CD4-positive, alpha-beta T cell treated with Interleukin-21 for 1 hour (primary cell): ENCODE data around the gene ADAM15.

Experiments used
- DNase-seq: peaks from one replicate; pipeline ENCODE4 v3.0.0-alpha.2; 2020

The ADAM15 gene

GRCh38 chr1:155012026-155012546 is 39.0 kb upstream of the ADAM15 start:
- DNase-seq, result peak; percentile 49

- DNase-seq, result no peak
Observed at GRCh38 chr1:155012776-155013602, 38.1 kb upstream of the ADAM15 start.

DNA sequence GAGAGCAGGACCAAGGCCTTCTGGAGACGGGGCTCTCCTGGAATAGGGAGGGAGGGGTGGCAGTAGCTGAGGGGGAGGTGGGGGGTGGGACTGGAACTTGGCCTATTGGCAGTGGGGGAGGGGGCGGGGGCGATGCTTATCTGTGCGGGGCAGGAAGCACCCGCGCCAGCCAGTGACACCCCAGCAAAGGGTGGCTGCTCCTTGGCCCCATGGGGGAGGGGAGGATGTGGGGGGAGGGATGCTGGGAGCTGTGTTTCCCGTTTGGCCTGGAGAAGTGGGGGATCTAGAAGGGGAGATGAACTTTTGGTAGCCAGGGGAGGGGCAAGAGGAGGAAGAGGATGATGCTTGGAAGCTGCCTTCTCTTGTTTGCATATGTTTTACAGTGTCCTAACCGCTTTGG is 37.5 kb upstream of the ADAM15 start:
- peak; percentile 52 for DNase-seq

GRCh38 chr1:155014709-155015508 is 36.2 kb upstream of the ADAM15 start:
- no peak for DNase-seq

- no peak for DNase-seq
Observed at GRCh38 chr1:155015527-155016230, 35.4 kb upstream of the ADAM15 start.

DNA sequence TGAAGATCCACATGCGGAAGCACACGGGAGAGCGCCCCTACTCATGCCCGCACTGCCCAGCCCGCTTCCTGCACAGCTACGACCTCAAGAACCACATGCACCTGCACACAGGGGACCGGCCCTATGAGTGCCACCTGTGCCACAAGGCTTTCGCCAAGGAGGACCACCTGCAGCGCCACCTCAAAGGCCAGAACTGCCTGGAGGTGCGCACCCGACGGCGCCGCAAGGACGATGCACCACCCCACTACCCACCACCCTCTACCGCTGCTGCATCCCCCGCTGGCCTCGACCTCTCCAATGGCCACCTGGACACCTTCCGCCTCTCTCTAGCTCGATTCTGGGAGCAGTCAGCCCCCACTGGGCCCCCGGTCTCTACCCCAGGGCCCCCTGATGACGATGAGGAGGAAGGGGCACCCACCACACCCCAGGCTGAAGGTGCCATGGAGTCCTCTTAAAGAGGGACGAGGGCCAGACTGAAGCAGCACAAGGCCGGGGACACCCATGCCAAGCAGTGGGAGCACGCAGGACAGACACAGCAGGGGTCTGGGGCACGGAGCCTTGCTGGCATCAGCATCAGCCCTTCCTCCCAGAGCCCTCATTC is 34.8 kb upstream of the ADAM15 start:
- DNase-seq, result no peak

DNA sequence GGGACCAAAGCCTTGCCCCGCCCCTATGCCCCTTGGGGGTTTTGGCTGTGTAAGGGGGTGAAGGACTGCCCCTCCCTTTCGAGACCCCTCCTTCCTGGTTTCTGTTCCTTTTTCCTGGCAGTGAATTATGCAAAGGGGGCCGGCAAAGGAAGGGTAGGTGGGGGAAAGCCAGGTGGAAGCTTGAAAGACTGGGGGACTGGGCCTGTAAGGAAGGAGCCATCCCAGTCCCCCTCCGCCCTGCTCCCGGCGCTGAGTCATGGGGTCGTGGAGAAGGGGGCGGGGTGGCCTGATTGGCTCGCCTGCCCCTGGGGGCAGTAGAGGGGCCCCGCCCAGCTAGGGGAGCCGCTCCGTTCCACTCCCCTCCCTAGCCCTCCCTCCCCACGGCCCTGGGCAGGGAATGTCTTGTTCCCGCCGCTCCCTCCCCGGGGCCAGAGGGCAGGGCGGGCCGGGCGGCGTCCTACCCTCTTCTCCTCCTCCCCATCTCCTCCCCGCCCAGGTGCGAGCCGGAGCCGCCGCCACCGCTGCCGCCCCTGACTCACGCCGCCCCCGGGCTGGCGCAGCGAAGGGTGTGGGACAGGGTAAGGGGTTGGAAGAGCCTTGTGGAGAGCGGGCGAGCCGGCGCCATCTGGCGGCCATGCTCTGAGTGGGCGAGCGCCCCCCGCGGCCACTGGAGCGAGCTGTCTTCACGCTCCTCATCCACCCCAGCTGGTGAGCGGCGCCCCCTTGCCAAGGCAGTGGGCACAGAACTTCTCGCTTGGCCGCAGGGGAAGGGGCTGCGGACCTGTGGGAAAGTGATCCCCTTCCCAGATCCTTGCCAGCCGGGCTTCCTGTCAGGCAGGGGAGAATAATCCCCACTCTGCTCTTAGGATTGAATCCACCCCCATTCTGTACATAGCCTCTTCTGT is 33.8 kb upstream of the ADAM15 start:
- peak; percentile 89 for DNase-seq

DNA sequence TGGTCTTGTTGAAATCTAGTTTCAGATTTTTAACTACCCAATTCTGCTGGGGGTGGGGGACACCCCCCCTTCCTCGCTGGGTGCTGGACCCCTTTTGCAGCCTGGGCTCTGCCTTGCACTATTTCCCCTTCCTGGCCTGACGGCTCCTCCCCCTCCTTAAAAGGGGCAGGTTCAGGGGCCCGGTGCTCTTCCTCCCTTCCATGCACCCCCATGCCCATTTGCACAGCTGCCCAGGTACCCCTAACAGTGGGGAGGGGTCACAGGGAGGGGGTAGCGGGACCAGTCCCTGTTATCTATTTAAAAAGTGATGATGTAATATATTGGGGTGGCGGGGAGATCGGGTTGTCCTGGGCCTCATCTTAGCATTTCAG is 33.2 kb upstream of the ADAM15 start:
- no peak for DNase-seq

DNA sequence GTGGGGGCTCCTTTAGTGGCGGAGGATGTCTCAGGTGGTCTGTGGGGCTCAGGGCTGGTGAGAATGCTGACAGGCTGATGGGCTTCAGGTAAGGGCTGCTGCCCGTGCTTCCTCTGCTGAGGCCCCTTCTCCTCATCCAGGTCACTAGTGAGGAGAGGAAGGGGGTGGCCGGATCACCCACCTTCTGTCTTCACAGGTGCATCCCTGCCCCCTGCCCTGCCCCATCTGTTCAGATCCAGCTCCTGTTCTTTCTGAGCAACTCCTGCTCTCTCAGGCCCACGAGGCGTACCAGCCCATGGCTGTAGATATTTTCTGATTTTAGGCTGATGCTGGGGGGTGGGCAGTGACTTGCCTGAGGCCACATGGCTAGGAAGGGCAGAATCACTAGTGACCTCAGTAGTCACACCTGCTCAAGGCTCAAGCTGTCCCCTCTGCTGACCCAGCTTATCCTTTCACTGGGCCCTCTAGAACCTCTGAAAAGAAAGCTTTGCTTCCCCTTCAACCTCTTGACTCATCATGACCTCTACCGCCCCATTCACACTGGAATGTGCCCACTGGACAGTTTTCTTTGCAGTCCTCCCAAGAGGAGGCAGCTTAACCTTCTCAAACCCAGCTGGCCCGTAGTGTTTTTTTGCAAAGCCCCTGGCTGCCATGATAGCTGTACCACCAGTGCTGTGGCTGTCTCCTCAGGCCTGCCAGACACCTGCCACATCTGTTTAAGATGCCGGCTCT is 32.3 kb upstream of the ADAM15 start:
- no peak for DNase-seq

GRCh38 chr1:155019377-155020245 is 31.5 kb upstream of the ADAM15 start:
- DNase-seq, result no peak

DNA sequence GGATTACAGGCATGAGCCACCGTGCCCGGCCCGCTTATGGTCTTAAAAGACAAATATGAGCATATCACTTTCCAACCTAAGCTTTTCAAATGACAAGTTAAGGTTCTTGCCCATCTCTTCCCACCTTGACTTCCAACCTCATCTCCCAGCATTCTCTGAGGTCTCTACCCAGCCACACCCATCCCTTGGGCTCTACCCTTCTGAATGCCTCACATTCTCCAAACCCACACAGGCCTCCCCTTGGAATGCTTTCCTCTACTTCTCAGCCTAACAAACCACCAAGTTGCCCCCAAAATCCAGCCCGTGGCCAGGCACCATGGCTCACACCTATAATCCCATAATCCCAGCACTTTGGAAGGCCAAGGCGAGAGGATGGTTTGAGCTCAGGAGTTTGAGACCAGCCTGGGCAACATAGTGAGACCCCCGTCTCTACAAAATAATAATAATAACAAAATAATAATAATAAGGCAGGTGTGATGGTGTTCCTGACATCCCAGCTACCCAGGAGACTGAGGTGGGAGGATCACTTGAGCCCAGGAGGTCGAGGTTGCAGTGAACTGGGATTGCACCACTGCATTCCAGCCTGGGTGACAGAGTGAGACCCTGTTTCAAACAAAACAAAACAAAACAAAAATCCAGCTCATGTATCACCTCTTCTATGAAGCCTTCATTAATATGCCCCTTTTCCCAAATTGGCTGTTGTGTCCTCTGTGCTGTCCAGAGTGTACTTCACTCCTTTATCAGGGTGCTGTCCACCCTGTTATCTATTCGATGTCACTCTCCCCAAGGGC is 28.8 kb upstream of the ADAM15 start:
- no peak for DNase-seq

DNA sequence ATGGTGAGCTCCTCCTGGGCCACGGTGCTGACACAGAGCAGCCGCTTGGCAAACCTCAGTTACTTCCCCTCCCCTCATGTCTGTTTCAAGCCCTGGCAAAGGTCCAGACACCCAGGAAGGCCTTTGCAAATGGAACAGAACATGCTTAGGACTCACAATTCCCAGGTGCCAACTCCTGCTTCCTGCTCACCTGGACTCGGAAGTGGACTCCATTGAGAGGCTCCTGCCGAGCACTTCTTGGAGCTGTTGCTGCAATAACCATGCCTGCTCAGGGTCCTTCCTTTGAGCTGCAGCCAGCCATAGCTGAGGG is 28.2 kb upstream of the ADAM15 start:
- no peak for DNase-seq

DNA sequence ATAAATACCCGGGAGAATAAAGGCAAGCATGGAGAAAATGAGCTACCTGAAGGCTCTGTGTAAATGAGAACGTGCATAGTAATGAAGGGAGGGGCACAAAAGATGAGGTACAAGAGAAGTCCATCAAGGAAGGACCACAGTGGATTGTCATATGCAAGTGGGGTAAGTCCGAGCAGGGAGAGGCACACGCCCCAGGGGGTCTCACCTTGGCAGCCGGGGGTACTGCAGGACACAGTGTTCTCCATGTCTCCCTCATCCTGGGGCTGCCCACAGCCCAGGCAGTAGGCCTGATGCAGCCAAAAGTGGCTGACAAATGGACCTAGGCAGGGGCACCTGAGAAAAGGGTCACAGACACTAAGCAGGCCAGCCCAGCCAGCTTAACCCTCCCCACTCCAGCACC is 27.5 kb upstream of the ADAM15 start:
- DNase-seq, result no peak

GRCh38 chr1:155024315-155024714 is 26.8 kb upstream of the ADAM15 start:
- DNase-seq, result no peak

- DNase-seq, result no peak
Observed at GRCh38 chr1:155026154-155026553, 25.0 kb upstream of the ADAM15 start.

DNA sequence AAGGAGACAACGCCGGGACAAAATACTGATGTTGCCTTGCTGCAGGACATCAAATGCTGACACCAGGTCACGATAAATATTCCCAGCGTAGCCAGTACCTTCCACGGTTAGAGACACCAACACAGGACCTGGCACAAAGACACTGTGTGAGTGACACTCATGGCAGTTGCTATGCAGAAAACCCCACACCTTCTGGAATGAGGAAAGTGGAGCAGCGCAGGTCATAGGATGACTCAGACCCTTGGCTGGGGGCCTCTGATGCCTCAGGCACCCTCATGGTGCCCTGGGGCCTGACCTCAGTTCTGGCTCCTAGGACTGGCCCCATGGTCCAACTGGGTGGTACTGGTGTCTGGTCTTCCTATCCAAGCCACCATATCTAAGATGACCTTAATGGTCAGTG is 24.5 kb upstream of the ADAM15 start:
- DNase-seq, result no peak

DNA sequence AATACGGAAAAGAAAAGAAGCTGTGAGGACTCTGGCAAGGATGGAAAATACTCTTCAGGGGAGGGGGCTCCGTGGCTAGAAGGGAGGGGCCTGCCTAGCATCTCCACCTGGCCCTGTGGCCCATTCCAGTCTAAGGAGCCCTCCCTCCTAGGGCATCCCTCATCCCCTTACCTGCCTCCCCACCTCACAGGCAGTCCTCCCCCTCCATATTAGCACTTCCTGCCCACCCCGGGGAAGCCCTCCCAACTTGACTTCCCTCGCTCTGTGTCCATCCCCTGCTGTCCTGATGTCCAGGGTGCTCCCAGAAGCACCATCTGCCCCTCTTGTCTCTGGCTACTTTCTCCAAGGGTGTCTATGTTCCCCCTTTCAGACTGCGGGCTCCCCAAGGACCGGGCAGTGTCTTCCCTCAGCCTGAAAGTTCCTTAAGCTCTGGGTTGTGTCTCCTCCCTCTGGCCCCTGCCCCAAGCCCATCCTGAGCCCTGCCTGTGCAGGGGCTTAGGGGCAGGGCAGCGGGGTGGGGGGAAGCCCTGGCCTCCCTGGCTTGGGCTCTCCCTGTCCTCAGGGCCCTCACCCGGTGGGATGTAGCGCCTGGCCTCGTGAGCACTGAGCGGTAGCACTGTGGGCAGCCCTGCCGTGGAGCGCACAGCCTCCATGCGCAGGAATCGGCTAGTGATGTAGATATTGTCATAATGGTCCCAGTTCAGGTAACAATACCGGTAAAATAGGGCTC is 21.4 kb upstream of the ADAM15 start:
- no peak for DNase-seq

DNA sequence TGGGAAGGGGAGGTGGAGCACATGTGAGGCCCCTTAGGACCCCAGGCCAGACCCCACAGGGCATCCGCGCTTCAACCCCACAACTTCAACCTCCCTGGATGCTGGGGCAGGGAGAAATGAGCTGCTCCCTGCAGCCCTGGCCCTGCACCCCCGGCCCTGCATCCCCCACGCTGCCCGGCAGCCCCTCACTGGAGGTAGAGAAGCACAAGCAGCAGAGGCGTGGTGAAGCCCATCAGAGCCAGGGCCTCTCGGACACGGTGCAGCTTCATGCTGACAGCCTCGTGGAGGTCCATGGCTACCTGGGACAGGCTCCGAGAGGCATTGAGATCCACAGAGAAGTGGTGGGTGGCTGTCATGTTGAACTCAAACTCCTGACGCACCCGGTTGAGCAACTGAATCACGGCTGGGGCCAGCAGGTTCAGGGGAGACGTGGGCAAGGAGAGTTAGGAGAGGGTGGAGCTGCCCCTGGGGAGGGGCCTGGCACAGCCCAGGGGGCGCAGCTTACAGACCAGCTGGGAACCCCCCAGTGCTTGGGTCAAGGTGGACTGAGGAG is 20.8 kb upstream of the ADAM15 start:
- DNase-seq, result no peak
